DND-41 (cell line): ENCODE results near the gene MSL3.

Experiments used
- EZH2 ChIP-seq: IDR thresholded peaks from 3 replicates; pipeline ENCODE4 v1.6.1; 2012; ENCODE audit warnings: borderline replicate concordance, low read depth, mild to moderate bottlenecking, moderate library complexity, low read length, inconsistent platforms; ENCODE audit not compliant: severe bottlenecking
- TF ChIP-seq, protein P1 (sequence below): IDR thresholded peaks from 2 replicates; pipeline ENCODE4 v1.5.1; 2012; ENCODE audit warnings: borderline replicate concordance, low read length, moderate library complexity, mild to moderate bottlenecking; ENCODE audit not compliant: poor library complexity, severe bottlenecking; ENCODE audit errors: extremely low read depth

DNA sequence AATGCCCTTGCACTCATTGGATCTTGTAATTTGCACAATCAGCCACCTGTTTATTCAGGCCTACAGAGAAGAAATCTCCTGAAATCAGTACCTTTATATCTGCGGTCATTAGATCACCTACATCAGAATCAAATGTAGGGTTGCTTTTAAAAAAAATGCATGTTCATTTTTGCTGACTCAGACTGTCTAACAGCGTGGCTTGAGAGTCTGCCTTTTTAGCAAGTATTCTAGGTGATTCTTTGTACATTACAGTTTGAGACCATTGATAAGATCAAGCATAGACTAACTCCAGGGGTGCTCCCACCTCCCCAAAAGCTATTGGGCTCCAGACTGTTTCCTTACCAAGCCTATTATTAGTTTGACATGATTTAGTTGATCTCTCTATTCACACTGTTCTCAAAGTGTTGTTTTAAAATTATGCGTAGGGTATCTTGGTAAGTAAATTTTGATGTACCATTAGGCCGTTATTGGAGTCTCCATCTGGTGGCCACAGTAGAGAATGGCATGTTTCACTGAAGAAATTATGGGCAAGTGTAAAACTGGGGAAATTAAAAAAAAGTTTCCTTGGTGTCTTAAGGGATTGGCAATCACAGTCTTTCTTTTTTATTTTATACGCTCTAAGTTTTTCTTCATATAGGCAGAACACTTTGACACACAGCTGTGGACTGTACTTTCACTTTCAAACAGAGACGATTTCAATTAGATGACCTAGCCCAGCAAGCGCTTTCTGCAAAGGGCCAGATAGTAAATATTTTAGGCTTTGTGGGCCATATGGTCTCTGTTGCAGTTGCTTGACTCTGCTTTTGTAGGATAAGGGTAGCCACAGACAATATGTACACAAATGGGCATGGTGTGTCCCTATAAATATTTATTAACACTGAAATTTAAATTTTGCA, 33.7 kb upstream of the MSL3 start:
- TF ChIP-seq, protein P1, sequence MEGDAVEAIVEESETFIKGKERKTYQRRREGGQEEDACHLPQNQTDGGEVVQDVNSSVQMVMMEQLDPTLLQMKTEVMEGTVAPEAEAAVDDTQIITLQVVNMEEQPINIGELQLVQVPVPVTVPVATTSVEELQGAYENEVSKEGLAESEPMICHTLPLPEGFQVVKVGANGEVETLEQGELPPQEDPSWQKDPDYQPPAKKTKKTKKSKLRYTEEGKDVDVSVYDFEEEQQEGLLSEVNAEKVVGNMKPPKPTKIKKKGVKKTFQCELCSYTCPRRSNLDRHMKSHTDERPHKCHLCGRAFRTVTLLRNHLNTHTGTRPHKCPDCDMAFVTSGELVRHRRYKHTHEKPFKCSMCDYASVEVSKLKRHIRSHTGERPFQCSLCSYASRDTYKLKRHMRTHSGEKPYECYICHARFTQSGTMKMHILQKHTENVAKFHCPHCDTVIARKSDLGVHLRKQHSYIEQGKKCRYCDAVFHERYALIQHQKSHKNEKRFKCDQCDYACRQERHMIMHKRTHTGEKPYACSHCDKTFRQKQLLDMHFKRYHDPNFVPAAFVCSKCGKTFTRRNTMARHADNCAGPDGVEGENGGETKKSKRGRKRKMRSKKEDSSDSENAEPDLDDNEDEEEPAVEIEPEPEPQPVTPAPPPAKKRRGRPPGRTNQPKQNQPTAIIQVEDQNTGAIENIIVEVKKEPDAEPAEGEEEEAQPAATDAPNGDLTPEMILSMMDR = peak; percentile 59
- no peak for TF ChIP-seq EZH2
